Thoracic aorta (tissue), 2 donors: Measurements from ENCODE around the gene RACGAP1. TPM values are rescaled to one million over a fixed set of nuclear protein-coding genes. Genes with fewer than 3 reads are reported as not detected.

ENCODE experiments used
- ATAC-seq: fragments of 150-250 bp; one replicate; pipeline ENCODE4 v1.8.0; 2017; ENCODE audit warnings: low read depth; ENCODE audit not compliant: insufficient number of reproducible peaks, low FRiP score
- DNase-seq: peaks from one replicate; pipeline ENCODE4 v3.0.0-alpha.2; 2020; ENCODE audit warnings: low spot score
- H3K27ac ChIP-seq, 2 donors: fragments of 200-600 bp; sonication (generic); 1 replicate in 1 of 2; 2 replicates in 1 of 2; pipeline ENCODE4 v1.5.1; 2016; ENCODE audit warnings: mild to moderate bottlenecking in 2 of 2, moderate library complexity in 2 of 2
- H3K27me3 ChIP-seq: fragments of 200-600 bp; sonication (generic); replicated peaks from 2 replicates; pipeline ENCODE4 v1.6.0; 2016; ENCODE audit warnings: mild to moderate bottlenecking; ENCODE audit not compliant: insufficient read depth
- H3K36me3 ChIP-seq: fragments of 200-600 bp; sonication (generic); one replicate; pipeline ENCODE4 v1.5.1; 2016
- H3K4me1 ChIP-seq, 2 donors: fragments of 200-600 bp; sonication (generic); 1 replicate in 1 of 2; 2 replicates in 1 of 2; pipeline versions ENCODE4 v1.5.1 to v1.6.0; 2016; ENCODE audit warnings: low read depth in 2 of 2, mild to moderate bottlenecking in 1 of 2; ENCODE audit not compliant: control insufficient read depth in 1 of 2
- H3K4me3 ChIP-seq: fragments of 200-600 bp; sonication (generic); 2 replicates; pipeline ENCODE4 v1.5.1; 2016; ENCODE audit warnings: mild to moderate bottlenecking
- H3K9me3 ChIP-seq: fragments of 200-600 bp; sonication (generic); 2 replicates; pipeline ENCODE4 v1.5.1; 2016
- total RNA-seq, 2 donors: library from RNA; depleted of rRNA; stranded (reverse); fragments of >200 nt; gene quantifications; one replicate each; pipeline versions ENCODE4 v1.1.0 to v1.2.3, GENCODE V29; 2016
- TF ChIP-seq, protein P1 (sequence below): fragments of 200-600 bp; sonication (generic); IDR thresholded peaks from one replicate; pipeline ENCODE4 v1.5.1; 2019; ENCODE audit warnings: antibody characterized with exemption

The RACGAP1 gene
- total RNA-seq, 2 donors from 2014 or later = 3.0 to 4.8 TPM

DNA sequence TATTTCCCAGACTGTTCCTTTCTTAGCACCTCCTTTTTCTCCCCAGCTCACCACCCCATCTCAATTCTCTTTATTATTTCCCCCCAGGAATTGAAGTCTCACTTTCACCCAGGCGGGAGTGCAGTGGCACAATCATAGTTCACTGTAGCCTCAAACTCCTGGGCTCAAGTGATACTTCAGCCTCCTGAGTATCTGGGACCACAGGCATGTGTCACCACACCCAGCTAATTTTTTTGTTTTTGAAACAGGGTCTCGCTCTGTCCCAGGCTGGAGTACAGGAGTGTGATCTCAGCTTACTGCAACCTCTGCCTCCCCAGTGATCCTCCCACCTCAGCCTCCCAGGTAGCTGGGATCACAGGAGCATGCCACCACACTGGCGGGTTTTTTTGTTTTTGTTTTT is 11.0 kb downstream of the RACGAP1 start:
- H3K27me3 ChIP-seq = no peaks in the 10 kb centered on the region
- TF ChIP-seq, protein P1, sequence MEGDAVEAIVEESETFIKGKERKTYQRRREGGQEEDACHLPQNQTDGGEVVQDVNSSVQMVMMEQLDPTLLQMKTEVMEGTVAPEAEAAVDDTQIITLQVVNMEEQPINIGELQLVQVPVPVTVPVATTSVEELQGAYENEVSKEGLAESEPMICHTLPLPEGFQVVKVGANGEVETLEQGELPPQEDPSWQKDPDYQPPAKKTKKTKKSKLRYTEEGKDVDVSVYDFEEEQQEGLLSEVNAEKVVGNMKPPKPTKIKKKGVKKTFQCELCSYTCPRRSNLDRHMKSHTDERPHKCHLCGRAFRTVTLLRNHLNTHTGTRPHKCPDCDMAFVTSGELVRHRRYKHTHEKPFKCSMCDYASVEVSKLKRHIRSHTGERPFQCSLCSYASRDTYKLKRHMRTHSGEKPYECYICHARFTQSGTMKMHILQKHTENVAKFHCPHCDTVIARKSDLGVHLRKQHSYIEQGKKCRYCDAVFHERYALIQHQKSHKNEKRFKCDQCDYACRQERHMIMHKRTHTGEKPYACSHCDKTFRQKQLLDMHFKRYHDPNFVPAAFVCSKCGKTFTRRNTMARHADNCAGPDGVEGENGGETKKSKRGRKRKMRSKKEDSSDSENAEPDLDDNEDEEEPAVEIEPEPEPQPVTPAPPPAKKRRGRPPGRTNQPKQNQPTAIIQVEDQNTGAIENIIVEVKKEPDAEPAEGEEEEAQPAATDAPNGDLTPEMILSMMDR = no peak
- no peaks in the 10 kb centered on the region for H3K9me3 ChIP-seq
- ATAC-seq (no peak), DNase-seq (no peak)
- H3K27ac ChIP-seq = no peak overlapping the region
- no peaks in the 10 kb centered on the region for H3K36me3 ChIP-seq
- no peak overlapping the region for H3K4me3 ChIP-seq
- H3K4me1 ChIP-seq = peaks cover 0 to 10% of the 10 kb centered on the region in 2 donors

DNA sequence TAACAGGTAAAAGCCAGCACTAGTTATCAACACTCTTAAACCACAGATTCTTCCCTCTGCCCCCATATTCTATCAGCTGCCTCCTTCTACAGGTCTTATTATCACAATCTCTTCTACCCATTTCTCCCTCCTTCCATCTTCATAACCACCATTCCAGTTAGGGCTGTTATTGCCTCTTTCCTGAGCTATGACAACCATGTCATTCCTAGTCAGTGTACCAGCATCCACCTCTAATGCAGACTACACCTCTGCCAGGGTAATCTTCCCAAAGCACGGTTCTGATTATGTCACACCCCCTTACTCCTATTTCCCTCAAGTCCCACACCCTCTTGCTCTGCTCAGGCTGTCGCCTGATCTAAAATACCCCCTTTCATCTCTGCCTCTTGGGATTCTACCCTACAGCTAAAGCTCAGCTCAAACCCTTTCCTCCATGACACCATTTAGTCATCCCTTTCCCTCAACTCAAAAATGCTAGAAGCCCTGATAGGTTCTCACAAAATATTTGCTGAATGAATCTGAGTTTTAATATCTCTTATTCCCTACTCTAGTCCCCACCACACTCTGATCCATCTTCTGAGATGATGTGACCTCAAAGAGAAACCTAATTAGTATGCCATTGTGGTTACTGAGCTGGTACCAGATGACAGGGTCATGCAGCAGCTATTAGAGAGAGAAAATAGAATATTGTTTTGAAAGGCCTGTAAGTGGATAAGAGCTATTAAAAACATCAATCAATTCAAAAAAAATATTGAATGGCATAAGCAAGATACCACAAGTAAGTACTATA is 11.7 kb downstream of the RACGAP1 start:
- no peaks in the 10 kb centered on the region for H3K27me3 ChIP-seq
- TF ChIP-seq, protein P1 = no peak
- ATAC-seq (no peak), DNase-seq (no peak)
- peaks cover 0 to 10% of the 10 kb centered on the region in 2 donors for H3K4me1 ChIP-seq
- H3K4me3 ChIP-seq = no peak overlapping the region
- H3K9me3 ChIP-seq = no peaks in the 10 kb centered on the region
- no peaks in the 10 kb centered on the region for H3K36me3 ChIP-seq
- H3K27ac ChIP-seq = no peak overlapping the region

DNA sequence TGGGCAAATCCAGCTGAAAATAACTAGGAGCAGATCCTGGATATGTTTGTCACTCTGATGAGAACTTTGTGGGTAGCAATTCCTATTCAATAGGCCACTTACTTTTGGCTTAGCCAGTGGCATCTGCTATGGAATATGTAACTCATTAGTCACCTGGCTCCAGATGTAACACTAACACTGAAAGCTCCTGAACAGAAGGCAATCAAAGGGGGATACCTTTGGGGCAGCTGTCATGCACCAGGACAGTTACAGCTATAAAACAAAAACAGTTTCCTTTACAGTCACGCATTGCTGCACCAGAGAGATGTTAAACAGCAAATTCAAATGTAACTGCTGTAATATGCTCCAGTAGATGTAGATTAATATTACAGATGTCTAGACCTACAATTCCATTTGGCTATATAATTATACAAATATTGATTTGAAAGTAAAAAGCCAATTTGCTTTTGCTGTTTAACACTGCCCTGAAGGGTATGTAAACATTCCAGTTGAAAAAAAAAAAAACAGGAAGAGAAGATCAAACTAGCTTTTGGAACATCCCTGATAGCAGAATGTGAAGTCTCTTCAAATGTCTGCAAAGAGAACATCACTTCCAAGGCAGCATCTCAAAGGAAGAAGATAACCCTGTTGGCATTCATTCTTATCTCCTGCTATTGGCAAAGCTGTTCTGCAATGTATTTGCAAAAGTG is 18.4 kb downstream of the RACGAP1 start:
- no peak overlapping the region for H3K27ac ChIP-seq
- H3K27me3 ChIP-seq = no peaks in the 10 kb centered on the region
- no peak overlapping the region for H3K4me3 ChIP-seq
- TF ChIP-seq, protein P1 = no peak
- ATAC-seq (no peak), DNase-seq (no peak)
- H3K4me1 ChIP-seq = no peaks in the 10 kb centered on the region
- H3K9me3 ChIP-seq = no peaks in the 10 kb centered on the region
- no peaks in the 10 kb centered on the region for H3K36me3 ChIP-seq

DNA sequence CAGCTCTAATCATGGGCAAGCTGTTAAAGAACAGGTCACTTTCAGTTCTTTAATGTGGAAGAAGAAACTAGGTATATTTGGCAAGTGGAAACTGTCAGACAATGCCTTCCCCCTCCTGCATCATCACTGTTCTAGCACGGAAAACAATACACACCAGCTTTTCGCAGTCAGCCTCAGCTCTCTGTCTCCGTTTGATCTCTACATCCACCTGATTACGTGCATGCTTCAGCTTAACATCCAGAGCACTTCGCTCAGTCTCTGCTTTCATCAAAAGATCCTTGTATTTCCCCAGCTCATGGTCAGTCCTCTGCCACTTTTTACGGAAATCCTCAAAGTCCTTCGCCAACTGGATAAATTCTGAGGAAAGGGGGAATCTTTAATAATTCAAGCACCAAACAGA is 19.0 kb downstream of the RACGAP1 start:
- Histone ChIP-seq H3K27ac (no peak overlapping the region), H3K36me3 (no peaks in the 10 kb centered on the region), H3K9me3 (no peaks in the 10 kb centered on the region), H3K4me3 (no peak overlapping the region), H3K27me3 (no peaks in the 10 kb centered on the region), H3K4me1 (no peaks in the 10 kb centered on the region)
- TF ChIP-seq, protein P1 = no peak
- ATAC-seq = no peak
- DNase-seq = no peak

DNA sequence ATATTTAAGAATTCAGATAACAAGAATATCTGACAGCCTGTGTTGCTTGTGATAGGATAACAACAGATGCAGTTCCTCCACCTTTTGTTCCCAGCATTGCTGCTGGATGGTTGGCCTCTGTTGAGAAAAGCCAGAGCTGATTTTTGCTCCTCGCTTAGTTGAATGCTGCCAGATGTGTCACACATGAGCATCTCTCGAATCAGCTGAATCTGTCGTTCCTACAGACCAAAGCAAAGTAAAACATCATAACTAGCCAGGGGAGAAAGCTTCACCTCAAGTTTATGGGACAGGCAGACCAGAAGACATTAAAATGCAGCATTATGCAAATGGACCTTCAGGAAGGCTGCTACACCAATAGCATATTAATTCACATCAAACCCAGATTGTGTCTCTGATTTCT is 20.1 kb downstream of the RACGAP1 start:
- H3K4me1 ChIP-seq = no peaks in the 10 kb centered on the region
- H3K9me3 ChIP-seq = no peaks in the 10 kb centered on the region
- TF ChIP-seq, protein P1 = no peak
- peaks cover 6% of the 10 kb centered on the region for H3K36me3 ChIP-seq
- H3K27ac ChIP-seq = no peak overlapping the region
- H3K27me3 ChIP-seq = no peaks in the 10 kb centered on the region
- H3K4me3 ChIP-seq = no peak overlapping the region
- no peak for ATAC-seq
- no peak for DNase-seq
